Brain microvascular endothelial cell (primary cell): ENCODE measurements around the gene LCA5.

ENCODE experiments used
- DNase-seq: peaks from one replicate; pipeline ENCODE4 v3.0.0-alpha.2; 2020
- H3K27ac ChIP-seq: fragments of 250-450 bp; sonication (Bioruptor Pico); 2 replicates; pipeline ENCODE4 v1.5.1; 2020; ENCODE audit warnings: mild to moderate bottlenecking, moderate library complexity
- H3K27me3 ChIP-seq: fragments of 250-450 bp; sonication (Bioruptor Pico); replicated peaks from 2 replicates; pipeline ENCODE4 v1.5.1; 2020; ENCODE audit warnings: mild to moderate bottlenecking
- H3K36me3 ChIP-seq: fragments of 250-450 bp; sonication (Bioruptor Pico); replicated peaks from 2 replicates; pipeline ENCODE4 v1.5.1; 2020; ENCODE audit warnings: mild to moderate bottlenecking
- H3K4me3 ChIP-seq: 2 replicates; pipeline ENCODE4 v1.5.1; 2011; ENCODE audit warnings: low read depth, mild to moderate bottlenecking, control low read depth, low read length, moderate library complexity
- in situ Hi-C: cut with HindIII; loops from 2 replicates; pipeline ENCODE4 v1.10.0; 2017; ENCODE audit warnings: low sequenced_read_pairs, low pct_ligation_motif_present
- TF ChIP-seq, protein P1 (sequence below): IDR thresholded peaks from 2 replicates; pipeline ENCODE4 v1.5.1; 2011; ENCODE audit warnings: low read depth, mild to moderate bottlenecking, moderate library complexity, low read length, control low read depth, inconsistent platforms; ENCODE audit errors: missing control alignments

The LCA5 gene

DNA sequence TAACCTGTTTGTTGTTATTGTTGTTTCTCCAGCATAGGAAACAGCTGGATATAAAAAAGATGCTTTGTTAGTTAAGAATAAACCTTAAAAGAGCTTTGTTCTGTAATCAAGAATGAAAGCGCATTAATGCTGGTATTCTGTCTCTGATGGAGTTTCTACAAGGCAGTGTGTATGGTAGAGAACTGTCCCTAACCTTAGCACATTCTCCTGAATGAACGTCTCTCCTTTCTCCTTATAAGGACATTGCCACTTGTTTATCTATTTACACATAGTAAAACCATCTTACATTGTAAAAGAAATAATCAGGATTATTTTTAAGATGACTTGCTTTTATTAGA lies 33.8 kb upstream of the LCA5 start:
- TF ChIP-seq, protein P1, sequence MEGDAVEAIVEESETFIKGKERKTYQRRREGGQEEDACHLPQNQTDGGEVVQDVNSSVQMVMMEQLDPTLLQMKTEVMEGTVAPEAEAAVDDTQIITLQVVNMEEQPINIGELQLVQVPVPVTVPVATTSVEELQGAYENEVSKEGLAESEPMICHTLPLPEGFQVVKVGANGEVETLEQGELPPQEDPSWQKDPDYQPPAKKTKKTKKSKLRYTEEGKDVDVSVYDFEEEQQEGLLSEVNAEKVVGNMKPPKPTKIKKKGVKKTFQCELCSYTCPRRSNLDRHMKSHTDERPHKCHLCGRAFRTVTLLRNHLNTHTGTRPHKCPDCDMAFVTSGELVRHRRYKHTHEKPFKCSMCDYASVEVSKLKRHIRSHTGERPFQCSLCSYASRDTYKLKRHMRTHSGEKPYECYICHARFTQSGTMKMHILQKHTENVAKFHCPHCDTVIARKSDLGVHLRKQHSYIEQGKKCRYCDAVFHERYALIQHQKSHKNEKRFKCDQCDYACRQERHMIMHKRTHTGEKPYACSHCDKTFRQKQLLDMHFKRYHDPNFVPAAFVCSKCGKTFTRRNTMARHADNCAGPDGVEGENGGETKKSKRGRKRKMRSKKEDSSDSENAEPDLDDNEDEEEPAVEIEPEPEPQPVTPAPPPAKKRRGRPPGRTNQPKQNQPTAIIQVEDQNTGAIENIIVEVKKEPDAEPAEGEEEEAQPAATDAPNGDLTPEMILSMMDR, result no peak
- in situ Hi-C loops, result no loop called here
- no peak for DNase-seq
- Histone ChIP-seq H3K27me3 (no peaks in the 10 kb centered on the region), H3K4me3 (no peak overlapping the region), H3K27ac (no peak overlapping the region), H3K36me3 (no peaks in the 10 kb centered on the region)

DNA sequence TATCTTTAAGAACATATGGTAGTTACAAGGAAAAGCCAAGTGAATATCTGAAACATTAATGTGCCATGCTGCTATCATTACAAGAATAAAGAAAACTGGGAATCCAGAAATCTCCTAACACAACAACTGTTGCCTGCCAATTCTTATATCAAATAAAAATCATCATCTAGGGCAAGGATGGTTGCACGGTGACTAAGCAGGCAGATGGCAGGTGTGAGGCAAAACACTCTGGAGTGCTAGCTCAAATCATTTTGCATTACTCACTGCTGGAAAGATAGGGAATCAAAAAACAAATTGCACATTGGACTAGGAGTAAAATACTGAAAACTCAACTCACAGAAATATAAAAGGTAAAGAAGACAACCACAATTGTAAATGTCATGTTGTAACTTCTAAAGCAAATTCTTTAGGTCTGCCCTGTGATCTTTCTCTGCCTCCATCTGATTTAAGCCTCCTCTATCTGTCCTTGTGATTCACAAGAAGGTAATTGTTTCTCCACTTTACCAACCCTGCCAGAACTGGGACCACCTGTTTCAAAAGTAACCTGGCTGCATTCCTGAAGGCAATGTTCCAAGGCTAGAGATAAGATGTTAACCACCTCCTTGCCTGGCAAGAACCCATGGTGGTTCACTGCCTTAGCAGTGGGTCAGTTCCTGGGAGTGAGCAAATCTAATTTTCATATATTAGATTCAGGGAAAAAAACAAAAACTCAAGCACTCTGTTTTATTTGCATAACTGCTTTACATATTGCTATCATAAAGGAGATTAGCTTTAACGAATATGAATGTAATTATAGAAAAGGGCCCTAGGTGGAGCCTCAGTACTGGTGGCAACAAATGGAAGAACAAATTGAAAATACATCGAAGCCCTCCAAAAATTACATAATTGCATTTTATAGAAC lies 33.1 kb upstream of the LCA5 start:
- Histone ChIP-seq H3K4me3 (no peak overlapping the region), H3K27ac (peak overlapping the region; percentile 10), H3K27me3 (no peaks in the 10 kb centered on the region), H3K36me3 (no peaks in the 10 kb centered on the region)
- in situ Hi-C loops, result no loop called here
- peak; percentile 72 for DNase-seq
- TF ChIP-seq, protein P1, result peak; percentile 69

DNA sequence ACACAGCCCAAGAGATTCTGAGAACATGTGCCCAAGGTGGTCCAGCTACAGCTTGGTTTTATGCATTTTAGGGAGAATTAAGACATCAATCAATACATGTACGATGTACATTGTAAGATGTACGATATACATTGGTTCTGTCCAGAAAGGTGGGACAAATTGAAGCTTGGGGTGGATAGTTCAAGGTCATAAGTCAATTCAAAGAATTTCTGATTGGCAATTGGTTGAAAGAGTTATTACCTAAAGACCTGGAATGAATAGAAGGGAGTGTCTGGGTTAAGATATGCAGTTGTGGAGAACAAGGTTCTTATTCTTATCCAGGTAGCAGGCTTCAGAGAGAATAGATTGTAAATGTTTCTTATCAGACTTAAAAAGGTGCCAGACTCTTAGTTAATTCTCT lies 31.8 kb upstream of the LCA5 start:
- Histone ChIP-seq H3K27ac (no peak overlapping the region), H3K36me3 (no peaks in the 10 kb centered on the region), H3K4me3 (no peak overlapping the region), H3K27me3 (no peaks in the 10 kb centered on the region)
- TF ChIP-seq, protein P1, result no peak
- in situ Hi-C loops, result no loop called here
- DNase-seq, result no peak

DNA sequence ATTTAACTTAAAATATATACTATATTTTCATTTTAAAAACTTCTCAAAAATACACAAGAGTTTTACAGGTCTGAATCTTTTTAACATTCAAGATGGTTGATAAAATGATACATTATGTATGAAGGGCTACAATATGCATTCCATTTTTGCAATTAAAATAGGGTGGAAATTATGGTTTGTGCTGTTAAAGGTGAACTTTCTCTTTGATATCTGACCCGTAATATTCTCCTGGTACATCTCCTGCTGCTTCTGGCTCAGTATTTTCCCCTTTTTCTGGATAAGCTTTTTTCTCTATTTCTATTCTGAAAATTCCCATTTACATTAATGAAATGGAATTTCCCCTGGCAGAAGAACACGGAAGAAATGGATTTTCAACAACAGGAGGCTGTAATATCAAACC lies 27.4 kb upstream of the LCA5 start:
- in situ Hi-C loops, result no loop called here
- H3K27ac ChIP-seq, result no peak overlapping the region

DNA sequence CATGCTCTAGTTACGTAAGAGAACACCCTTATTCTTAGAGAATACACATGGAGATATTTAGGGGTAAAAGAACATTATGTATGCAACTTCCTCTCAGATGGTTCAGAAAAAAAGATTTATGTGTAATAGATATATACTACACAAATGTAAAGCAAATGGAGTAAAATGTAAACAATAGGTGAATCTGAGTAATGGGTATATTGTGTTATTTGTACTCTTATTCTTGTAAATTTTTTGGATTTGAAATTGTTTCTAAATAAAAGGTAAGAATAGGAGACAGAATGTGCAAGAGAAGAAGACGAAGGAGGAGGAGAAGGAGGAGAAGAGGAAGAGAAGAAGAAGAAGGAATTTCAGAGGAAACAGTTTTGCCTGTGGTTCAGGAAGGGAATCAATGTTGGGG lies 22.5 kb upstream of the LCA5 start:
- Histone ChIP-seq H3K27ac (no peak overlapping the region), H3K27me3 (no peaks in the 10 kb centered on the region), H3K4me3 (no peak overlapping the region), H3K36me3 (no peaks in the 10 kb centered on the region)
- DNase-seq, result no peak
- in situ Hi-C loops, result no loop called here
- TF ChIP-seq, protein P1, result no peak

More for the DNA sequence above, 27.4 kb upstream of the LCA5 start:
- no peak overlapping the region for H3K4me3 ChIP-seq
- H3K36me3 ChIP-seq, result no peaks in the 10 kb centered on the region
- no peaks in the 10 kb centered on the region for H3K27me3 ChIP-seq
- TF ChIP-seq, protein P1, result no peak
- no peak for DNase-seq
